WI38 (cell line): Measurements from ENCODE around the gene COLQ.
"Not testable (repeated sequence)": the region's sequence is repeated elsewhere in the genome, so short reads cannot be mapped to it uniquely, and the experiment has no call there.

Experiments
- H3K4me3 ChIP-seq: 2 replicates; pipeline ENCODE4 v1.5.1; 2011; ENCODE audit warnings: low read depth, mild to moderate bottlenecking, control low read depth, low read length
- CTCF ChIP-seq: IDR thresholded peaks from 2 replicates; pipeline ENCODE4 v1.5.1; 2012; ENCODE audit warnings: low read depth, mild to moderate bottlenecking, control low read depth, low read length

COLQ gene

GRCh38 chr3:15492847-15493360 is 28.6 kb downstream of the COLQ start:
- no peak for TF ChIP-seq CTCF
- no peak overlapping the region for H3K4me3 ChIP-seq

- H3K4me3 ChIP-seq, result no peak overlapping the region
- no peak for TF ChIP-seq CTCF
Measured at GRCh38 chr3:15491143-15491542, 30.4 kb downstream of the COLQ start.

GRCh38 chr3:15490158-15490557 is 31.3 kb downstream of the COLQ start:
- no peak for TF ChIP-seq CTCF
- no peak overlapping the region for H3K4me3 ChIP-seq

- no peak for TF ChIP-seq CTCF
- no peak overlapping the region for H3K4me3 ChIP-seq
Measured at GRCh38 chr3:15488002-15488401, 33.5 kb downstream of the COLQ start.

- no peak overlapping the region for H3K4me3 ChIP-seq
- TF ChIP-seq CTCF, result no peak
Measured at GRCh38 chr3:15486979-15487378, 34.5 kb downstream of the COLQ start.

- no peak for TF ChIP-seq CTCF
- H3K4me3 ChIP-seq, result no peak overlapping the region
Measured at GRCh38 chr3:15486020-15486419, 35.5 kb downstream of the COLQ start.

GRCh38 chr3:15484551-15484950 is 37.0 kb downstream of the COLQ start:
- H3K4me3 ChIP-seq, result not testable (repeated sequence)

GRCh38 chr3:15479400-15480224 is 41.9 kb downstream of the COLQ start:
- H3K4me3 ChIP-seq, result no peak overlapping the region
- no peak for TF ChIP-seq CTCF
